Activated CD8-positive, alpha-beta memory T cell treated with anti-CD3 and anti-CD28 coated beads for 4 hours (primary cell): ENCODE measurements around the gene IQSEC1.
A peak's percentile ranks its signal among the peaks of the same experiment; 100 is the strongest.

Experiments used
- DNase-seq, 2 donors: peaks; one replicate each; pipeline ENCODE4 v3.0.0-alpha.2; 2020; ENCODE audit warnings: low read depth in 2 of 2

Gene IQSEC1

GRCh38 chr3:12968541-12968940, 104.7 kb downstream of the IQSEC1 start:
- DNase-seq = no peak

GRCh38 chr3:12967606-12968351, 105.5 kb downstream of the IQSEC1 start:
- DNase-seq = peak; percentile 74 to 76

GRCh38 chr3:12966847-12967605, 106.2 kb downstream of the IQSEC1 start:
- DNase-seq = no peak

GRCh38 chr3:12965999-12966846, 107.0 kb downstream of the IQSEC1 start:
- DNase-seq = no peak

- DNase-seq = no peak
Observed at GRCh38 chr3:12964711-12965612, 108.3 kb downstream of the IQSEC1 start.

- no peak for DNase-seq
Observed at GRCh38 chr3:12963922-12964701, 109.1 kb downstream of the IQSEC1 start.

- no peak for DNase-seq
Observed at GRCh38 chr3:12963231-12963896, 109.9 kb downstream of the IQSEC1 start.

- no peak for DNase-seq
Observed at GRCh38 chr3:12962292-12962691, 110.9 kb downstream of the IQSEC1 start.

- DNase-seq = no peak
Observed at GRCh38 chr3:12961697-12962036, 111.6 kb downstream of the IQSEC1 start.

- DNase-seq = no peak
Observed at GRCh38 chr3:12961007-12961696, 112.1 kb downstream of the IQSEC1 start.

- DNase-seq = no peak
Observed at GRCh38 chr3:12960497-12960896, 112.7 kb downstream of the IQSEC1 start.

GRCh38 chr3:12959838-12960378, 113.3 kb downstream of the IQSEC1 start:
- DNase-seq = no peak

GRCh38 chr3:12959410-12959809, 113.8 kb downstream of the IQSEC1 start:
- no peak for DNase-seq

- no peak for DNase-seq
Observed at GRCh38 chr3:12957824-12958792, 115.1 kb downstream of the IQSEC1 start.

GRCh38 chr3:12957339-12957738, 115.9 kb downstream of the IQSEC1 start:
- DNase-seq = no peak

- no peak for DNase-seq
Observed at GRCh38 chr3:12956316-12956660, 116.9 kb downstream of the IQSEC1 start.

GRCh38 chr3:12955651-12956315, 117.4 kb downstream of the IQSEC1 start:
- DNase-seq = no peak
